Measurements from ENCODE around the gene SLC5A4. TPM values are rescaled to one million over a fixed set of nuclear protein-coding genes. Genes with fewer than 3 reads are reported as not detected.

Gene SLC5A4
- total and polyA plus RNA-seq, 4 donors, result 0.03 to 0.75 (median 0.19) TPM

Small RNA genes within 50 kb of the gene (small RNA-seq; reads per million reads assigned to genes)
- gene RF02171, result not detected

Other genes with a start within 250 kb of the SLC5A4 start
- 1 to 10 TPM in 1 of 2 donors, under 1 TPM in 1; under 0.01 to 6.4 TPM for gene SLC5A1, start 212.1 kb downstream of the SLC5A4 start, total RNA-seq
- 1 to 10 TPM; 1.0 to 3.9 TPM for gene SLC5A1, start 212.1 kb downstream of the SLC5A4 start, polyA plus RNA-seq
- gene C22orf42, start 96.0 kb downstream of the SLC5A4 start, total RNA-seq, result not detected
- gene C22orf42, start 96.0 kb downstream of the SLC5A4 start, polyA plus RNA-seq, result not detected
- gene RFPL2, start 50.3 kb downstream of the SLC5A4 start, total RNA-seq, result under 1 TPM; under 0.01 to 0.98 TPM
- under 1 TPM in 1 of 2 donors, not detected in 1; 0.07 TPM for gene RFPL2, start 50.3 kb downstream of the SLC5A4 start, polyA plus RNA-seq
- gene RFPL3, start 102.5 kb upstream of the SLC5A4 start, total RNA-seq, result not detected
- gene RFPL3, start 102.5 kb upstream of the SLC5A4 start, polyA plus RNA-seq, result not detected
- gene RTCB, start 156.9 kb upstream of the SLC5A4 start, total RNA-seq, result 10 to 100 TPM; 41.6 to 76.7 TPM
- 10 to 100 TPM; 36.7 to 51.0 TPM for gene RTCB, start 156.9 kb upstream of the SLC5A4 start, polyA plus RNA-seq
- gene BPIFC, start 209.1 kb upstream of the SLC5A4 start, total RNA-seq, result not detected
- gene BPIFC, start 209.1 kb upstream of the SLC5A4 start, polyA plus RNA-seq, result not detected
- gene FBXO7, start 219.5 kb upstream of the SLC5A4 start, total RNA-seq, result 100 to 1,000 TPM in 1 of 2 donors, 10 to 100 TPM in 1; 54.6 to 179 TPM
- 10 to 100 TPM; 37.9 to 47.0 TPM for gene FBXO7, start 219.5 kb upstream of the SLC5A4 start, polyA plus RNA-seq

Data from liver (tissue), 5 donors.